GM21723 (cell line): ENCODE measurements around the gene FBXL16.

ENCODE experiments used
- ATAC-seq: cut with Tn5 transposase; IDR thresholded peaks from one replicate; pipeline ENCODE4 v1.9.1; 2021; ENCODE audit warnings: mild to moderate bottlenecking, moderate library complexity; ENCODE audit not compliant: unreplicated experiment

The FBXL16 gene

GRCh38 chr16:645852-646678 lies 59.5 kb downstream of the FBXL16 start:
- ATAC-seq: no peak

DNA sequence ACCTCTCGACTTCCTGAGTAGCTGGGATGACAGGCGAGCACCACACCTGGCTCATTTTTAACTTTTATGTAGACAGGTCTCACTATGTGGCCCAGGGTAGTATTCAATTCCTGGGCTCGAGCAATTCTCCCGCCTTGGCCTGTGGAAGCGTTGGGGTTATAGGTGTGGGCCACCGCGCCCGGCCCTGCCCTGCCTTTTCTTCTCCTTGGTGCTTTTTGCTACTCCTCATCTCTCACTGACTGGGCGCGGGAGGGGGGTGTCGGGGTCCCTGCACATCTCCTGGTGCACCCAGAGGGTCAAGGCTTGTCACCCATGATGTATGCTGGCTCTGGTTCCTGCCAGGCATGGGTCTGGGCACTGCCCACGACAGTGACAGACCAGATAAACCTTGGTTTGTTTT lies 61.0 kb downstream of the FBXL16 start:
- ATAC-seq: no peak

- no peak for ATAC-seq
Measured at GRCh38 chr16:643050-643368, 62.6 kb downstream of the FBXL16 start.
